GM20431 (cell line): Measurements from ENCODE around the gene TMEM179B.
"Not testable (repeated sequence)": the region's sequence is repeated elsewhere in the genome, so short reads cannot be mapped to it uniquely, and the experiment has no call there.

Experiments
- in situ Hi-C: fragments of 300-500 bp; cut with MseI, MboI; formaldehyde crosslinking; loops from one replicate; pipeline ENCODE4 v1.15.0; 2020; ENCODE audit warnings: low sequenced_read_pairs; ENCODE audit not compliant: unreplicated experiment

The TMEM179B gene

DNA sequence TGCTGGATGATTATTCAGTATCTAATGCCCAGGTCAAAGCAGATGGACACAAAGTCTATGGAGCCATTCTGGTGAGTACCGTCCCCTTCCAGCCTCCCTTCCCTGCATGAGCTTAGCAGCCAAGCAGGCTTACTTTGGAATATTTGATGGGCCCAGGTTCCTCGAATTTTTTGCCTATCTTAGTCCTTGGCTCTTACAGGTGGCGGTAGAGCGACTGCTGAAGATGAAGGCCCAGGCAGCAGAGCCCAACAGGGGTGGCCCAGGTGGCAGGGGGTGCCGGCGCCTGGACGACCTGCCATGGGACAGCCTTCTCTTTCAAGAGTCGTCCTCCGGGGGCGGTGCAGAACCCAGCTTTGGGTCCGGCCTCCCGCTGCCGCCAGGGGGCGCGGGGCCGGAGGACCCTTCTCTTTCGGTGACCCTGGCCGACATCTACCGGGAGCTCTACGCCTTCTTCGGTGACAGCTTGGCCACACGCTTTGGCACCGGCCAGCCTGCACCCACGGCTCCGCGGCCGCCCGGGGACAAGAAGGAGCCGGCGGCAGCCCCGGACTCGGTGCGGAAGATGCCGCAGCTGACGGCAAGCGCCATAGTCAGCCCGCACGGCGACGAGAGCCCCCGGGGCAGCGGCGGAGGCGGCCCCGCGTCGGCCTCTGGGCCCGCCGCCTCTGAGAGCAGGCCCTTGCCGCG lies 741 bp upstream of the TMEM179B start:
- in situ Hi-C loops = loop anchor here (10.0 kb wide), 1 partner anchor 78 kb away; no protein-coding TSS in a partner anchor

- in situ Hi-C loops = loop anchor here (10.0 kb wide), 1 partner anchor 76 kb away; no protein-coding TSS in a partner anchor
Measured at GRCh38 chr11:62788991-62789390, 1.8 kb downstream of the TMEM179B start.

DNA sequence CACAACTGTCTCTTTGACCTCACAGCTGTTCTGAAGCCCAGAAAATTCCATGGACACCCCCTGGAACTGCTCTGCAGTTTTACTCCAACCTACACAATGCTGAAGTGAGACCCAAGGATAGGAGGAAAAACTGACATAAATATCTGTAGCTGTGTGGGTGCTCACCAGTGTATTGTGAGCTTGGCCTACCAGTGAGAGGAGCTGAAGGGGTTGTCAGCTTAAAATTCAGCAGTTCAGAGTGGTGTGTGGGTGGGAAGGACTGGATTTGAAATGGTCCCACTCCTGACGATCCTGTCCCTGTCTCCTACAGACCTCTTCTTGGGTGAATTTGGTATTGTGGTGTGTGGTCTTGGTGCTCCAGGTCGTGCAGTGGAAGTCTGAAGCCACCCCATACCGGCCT lies 2.4 kb downstream of the TMEM179B start:
- in situ Hi-C loops = loop anchor here (10.0 kb wide), 1 partner anchor 75 kb away; no protein-coding TSS in a partner anchor

DNA sequence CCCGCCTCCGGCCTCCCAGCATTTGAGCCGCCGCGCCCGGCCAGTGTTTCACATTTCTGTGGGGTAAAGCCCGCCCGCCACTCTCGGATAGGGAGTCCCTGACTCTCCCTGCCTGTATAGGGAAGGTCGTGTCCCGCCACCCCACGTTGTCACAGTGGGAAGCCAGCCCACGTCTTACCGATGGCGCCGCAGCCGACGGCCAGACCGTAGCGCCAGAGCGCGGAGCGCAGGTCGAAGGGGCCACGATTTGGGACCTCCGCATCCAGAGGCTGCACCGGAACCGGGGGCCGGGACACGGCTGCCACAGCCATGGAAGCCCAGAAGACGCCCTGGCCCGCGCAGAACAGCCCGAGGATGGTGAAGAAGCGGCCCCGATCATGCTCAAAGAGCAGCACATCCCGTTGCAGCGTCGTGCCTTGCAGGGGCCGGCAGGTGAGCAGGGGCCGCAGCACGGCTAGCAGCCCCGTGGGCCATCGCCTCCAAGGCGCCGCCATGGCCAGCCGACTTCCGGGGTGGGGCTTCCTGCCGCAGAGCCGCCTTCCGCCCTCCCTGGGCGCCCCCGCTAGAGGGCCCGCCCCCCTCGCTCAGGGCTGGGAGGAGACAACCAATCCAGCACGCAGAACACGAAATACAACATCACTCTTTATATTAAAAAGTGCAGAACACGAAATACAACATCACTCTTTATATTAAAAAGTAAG lies 4.4 kb downstream of the TMEM179B start, which contains the start of gene TMEM223:
Gene TMEM223 (minus strand): TSS at position 506 of the 701 bp plus-strand sequence. CDS start 12 bp downstream, at position 494.
- in situ Hi-C loops = no loop called here

- in situ Hi-C loops = no loop called here
Measured at GRCh38 chr11:62792202-62792575, 5.0 kb downstream of the TMEM179B start.

- in situ Hi-C loops = no loop called here
Measured at GRCh38 chr11:62794201-62794775, 7.1 kb downstream of the TMEM179B start.

GRCh38 chr11:62796281-62796680 lies 9.1 kb downstream of the TMEM179B start:
- in situ Hi-C loops = no loop called here

DNA sequence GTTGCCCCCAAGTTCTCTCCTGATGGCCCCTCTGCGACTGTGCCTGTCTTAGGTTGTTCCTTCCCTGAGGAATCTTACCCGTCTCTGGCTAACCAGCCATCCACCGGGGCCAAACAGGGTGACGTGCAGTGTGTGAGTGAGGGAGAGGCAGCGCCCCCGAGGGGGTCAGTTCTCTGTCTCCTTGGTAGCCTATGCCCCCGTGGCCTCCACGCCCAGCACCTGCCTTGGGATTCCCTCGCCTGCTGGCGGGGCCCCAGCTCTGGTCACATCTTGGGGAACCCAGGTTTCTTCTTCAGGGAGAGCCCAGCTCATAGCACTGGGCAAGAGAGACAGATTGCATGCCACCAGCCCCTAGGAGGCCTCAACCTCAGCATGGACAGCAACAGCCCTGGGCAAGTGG lies 12.3 kb downstream of the TMEM179B start:
- in situ Hi-C loops = no loop called here

GRCh38 chr11:62801071-62801470 lies 13.9 kb downstream of the TMEM179B start:
- in situ Hi-C loops = no loop called here

DNA sequence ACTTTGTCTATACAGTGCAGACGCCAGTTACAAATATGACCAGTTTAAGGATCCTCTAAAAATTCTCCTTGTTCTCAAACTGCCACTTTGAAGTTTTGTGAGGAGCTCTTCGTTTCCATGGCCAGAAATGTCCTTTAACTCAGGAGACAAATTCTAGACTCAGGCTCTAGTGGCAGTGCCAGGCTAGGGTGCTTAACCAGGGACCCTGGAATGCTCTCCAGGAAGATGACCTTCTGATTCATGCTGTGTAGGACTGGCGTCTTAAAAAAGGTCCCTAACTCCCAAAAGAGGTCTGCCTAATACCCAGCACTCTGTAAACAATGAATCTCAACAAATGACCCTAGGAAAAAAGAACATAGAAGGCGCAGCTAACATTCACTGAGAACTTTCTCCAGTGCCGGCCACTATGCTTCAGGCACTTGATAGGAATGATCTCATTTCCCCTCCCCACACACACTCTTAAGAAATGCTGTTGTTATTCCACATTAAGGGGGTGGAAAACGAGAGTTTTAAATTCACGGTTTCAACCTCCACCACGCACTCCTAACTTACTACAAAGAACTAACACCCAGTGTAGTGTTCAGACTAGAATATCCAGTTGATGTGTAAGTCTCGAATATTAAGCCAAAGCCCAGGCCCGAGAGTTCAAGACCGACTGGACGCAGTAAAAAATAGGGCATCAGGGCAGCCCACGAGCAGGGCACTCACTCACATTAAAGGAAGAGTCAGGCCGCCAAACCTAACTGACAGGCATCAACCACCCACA lies 17.3 kb downstream of the TMEM179B start:
- in situ Hi-C loops = no loop called here

DNA sequence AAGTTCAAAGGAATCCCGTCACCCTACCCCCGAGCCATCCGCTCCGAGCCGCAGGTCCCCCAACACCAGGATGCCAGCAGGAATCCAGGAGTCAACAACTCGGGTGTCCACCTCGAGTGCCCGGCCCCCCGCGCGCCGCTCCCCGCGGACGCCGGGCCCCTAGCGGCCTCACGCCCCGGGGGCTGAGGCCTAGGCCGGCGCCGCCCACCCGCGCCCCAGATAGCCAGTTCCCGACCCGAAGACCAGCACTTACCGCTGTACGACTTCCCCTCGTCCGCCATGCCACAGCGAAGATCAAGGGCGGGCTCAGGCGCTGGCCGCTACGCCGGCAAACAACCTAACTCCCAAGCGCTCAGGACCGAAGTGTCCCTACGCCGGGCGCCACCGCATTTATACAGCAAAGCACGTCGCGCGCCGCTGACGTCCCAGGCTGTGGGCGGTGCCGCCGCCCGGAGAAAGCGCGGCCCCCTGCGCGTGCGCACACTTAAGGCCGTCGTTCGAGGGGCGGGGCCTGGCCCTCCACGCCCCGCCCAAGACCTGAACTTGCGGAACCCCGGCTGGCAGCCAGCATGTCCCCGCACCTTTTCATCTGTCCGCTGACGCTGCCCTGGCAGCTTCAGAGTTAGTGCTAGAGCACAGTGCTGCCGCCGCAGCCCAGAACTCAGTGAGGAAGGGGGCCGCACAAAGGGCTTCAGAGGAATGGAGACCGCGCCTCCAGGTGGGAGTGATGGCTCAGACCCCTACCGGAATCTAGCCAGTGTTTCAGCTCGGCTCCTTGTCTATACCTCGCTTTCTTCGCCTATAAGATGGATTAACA lies 18.1 kb downstream of the TMEM179B start, which contains the start of gene NXF1:
Gene NXF1 (minus strand): TSS at position 365 of the 817 bp plus-strand sequence. CDS start 84 bp downstream, at position 281.
- in situ Hi-C loops = no loop called here

GRCh38 chr11:62805961-62806441 lies 18.8 kb downstream of the TMEM179B start:
- in situ Hi-C loops = no loop called here

DNA sequence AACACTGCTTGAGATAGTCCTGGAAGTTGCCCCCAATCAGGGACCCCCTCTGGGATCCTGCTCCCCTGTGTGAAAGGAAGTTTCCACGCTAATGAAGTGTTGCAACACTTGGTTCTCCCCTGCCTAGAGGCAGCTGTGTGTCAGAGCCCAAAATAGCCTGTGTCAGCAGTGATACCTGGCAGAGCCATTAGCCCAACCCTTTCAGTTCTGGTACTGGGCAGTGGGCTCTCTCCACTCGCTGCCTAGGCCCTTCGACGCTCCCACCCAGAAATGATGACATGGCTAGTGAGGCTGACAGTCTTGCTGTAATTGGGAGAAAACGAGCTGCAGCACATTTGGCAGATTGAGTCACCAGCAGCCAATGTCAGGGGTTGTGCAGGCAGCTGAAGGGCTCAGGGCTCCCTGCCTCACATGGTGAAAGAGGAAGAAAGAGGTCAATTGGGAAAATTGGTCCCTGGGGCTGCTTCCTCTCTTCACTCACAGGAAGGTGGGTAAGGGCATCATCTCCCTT lies 19.5 kb downstream of the TMEM179B start:
- in situ Hi-C loops = no loop called here

DNA sequence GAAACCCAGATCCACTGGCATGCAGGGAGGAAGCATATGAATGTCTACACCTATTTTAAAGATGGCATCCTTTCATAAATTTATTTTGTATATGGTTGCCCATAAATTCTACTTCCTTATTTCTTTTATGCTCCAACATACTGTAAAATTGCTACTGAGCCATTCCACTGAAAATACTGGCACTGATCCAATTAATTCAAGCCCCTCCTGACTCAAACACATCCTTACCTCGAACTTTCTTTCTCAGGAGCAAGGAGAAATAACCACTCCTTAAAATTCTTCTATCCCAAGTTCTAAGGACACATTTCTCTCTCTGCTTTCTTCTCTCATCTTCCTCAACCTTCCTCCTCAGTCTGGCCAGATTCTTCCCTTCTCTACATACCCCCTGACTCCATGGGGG lies 23.5 kb downstream of the TMEM179B start:
- in situ Hi-C loops = no loop called here

DNA sequence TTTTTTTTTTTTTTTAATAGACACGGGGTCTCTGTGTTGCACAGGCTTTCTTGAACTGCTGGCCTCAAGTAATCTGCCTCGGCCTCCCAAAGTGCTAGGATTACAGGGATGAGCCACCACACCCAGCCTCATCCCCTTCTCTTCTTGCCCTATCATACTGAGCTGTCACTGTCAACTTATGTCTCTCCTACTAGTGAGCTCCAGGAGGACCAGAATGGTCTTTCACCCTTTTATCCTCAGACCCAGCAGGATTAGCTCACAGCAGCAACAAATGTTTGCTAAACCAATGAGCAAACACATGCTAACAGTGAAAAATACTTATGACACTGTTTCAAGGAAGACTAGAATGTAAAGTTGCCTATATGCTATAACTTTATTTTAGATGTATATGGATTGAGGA lies 24.5 kb downstream of the TMEM179B start:
- in situ Hi-C loops = no loop called here

DNA sequence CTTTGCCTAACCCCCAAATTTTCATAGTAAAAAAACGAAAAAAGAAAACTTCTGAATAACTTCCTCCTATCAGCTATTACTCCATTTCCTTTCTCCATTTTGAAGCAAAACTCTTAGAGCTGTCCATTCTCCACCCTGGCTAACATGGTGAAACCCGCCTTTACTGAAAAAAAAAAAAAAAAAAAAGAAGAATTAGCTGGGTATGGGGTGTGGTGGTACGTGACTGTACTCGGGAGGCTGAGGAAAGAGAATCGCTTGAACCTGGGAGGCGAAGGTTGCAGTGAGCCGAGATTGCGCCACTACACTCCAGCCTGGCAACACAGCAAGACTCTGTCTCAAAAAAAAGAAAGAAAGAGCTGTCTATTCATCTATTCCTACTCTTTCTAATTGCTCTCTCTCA lies 29.4 kb downstream of the TMEM179B start:
- in situ Hi-C loops = no loop called here

GRCh38 chr11:62817129-62817528 lies 29.9 kb downstream of the TMEM179B start:
- in situ Hi-C loops = no loop called here

- in situ Hi-C loops = no loop called here
Measured at GRCh38 chr11:62823677-62824076, 36.5 kb downstream of the TMEM179B start.

GRCh38 chr11:62828130-62828529 lies 40.9 kb downstream of the TMEM179B start:
- in situ Hi-C loops = not testable (repeated sequence)
